Testis (tissue), 2 donors: ENCODE data around the gene OCA2.

Experiments used
- CTCF ChIP-seq, 3 experiments: fragments of 450-650 bp in 2 of 3; fragments of 200-600 bp in 1 of 3; sonication (generic) in 1 of 3; IDR thresholded peaks; one replicate each; pipeline ENCODE4 v1.5.1; 2016 to 2019; ENCODE audit warnings: antibody characterized with exemption in 3 of 3, mild to moderate bottlenecking in 2 of 3, moderate library complexity in 1 of 3
- POLR2A ChIP-seq: fragments of 450-650 bp; IDR thresholded peaks from one replicate; pipeline ENCODE4 v1.6.1; 2017; ENCODE audit warnings: antibody characterized with exemption, mild to moderate bottlenecking, moderate library complexity

GRCh38 chr15:28012231-28012630 is 86.9 kb downstream of the OCA2 start:
- TF ChIP-seq CTCF (IDR thresholded peaks at IDR 0.05) (no peak), POLR2A (no peak)
